CD14-positive monocyte (primary cell): ENCODE results near the gene CD8B2. TPM values are rescaled to one million over a fixed set of nuclear protein-coding genes. Genes with fewer than 3 reads are reported as not detected.
A peak's percentile ranks its signal among the peaks of the same experiment; 100 is the strongest.
"Not testable (repeated sequence)": the region's sequence is repeated elsewhere in the genome, so short reads cannot be mapped to it uniquely, and the experiment has no call there.

Source experiments
- DNase-seq, 3 donors: peaks; one replicate each; pipeline ENCODE4 v3.0.0-alpha.2; 2011 to 2022
- H2AFZ ChIP-seq: 2 replicates; pipeline ENCODE4 v1.6.0; 2012; ENCODE audit warnings: mild to moderate bottlenecking, low read depth, low read length, inconsistent platforms; ENCODE audit not compliant: insufficient read depth, poor library complexity, severe bottlenecking
- H3K27ac ChIP-seq, 2 donors: 1 replicate in 1 of 2; 2 replicates in 1 of 2; pipeline ENCODE4 v1.5.1; 2012 to 2013; ENCODE audit warnings: low read length in 2 of 2, control low read depth in 1 of 2, inconsistent platforms in 1 of 2, low read depth in 1 of 2, mild to moderate bottlenecking in 1 of 2
- H3K27me3 ChIP-seq, 2 donors: one replicate each; pipeline versions ENCODE4 v1.6.0 to v1.6.1; 2011 to 2013; ENCODE audit warnings: low read length in 2 of 2; ENCODE audit not compliant: control insufficient read depth in 2 of 2, insufficient read depth in 2 of 2
- H3K36me3 ChIP-seq, 2 donors: replicated peaks in 1 of 2; 1 replicate in 1 of 2; 2 replicates in 1 of 2; pipeline versions ENCODE4 v1.5.1 to v1.6.1; 2012 to 2013; ENCODE audit warnings: low read length in 2 of 2, control low read depth in 1 of 2, inconsistent platforms in 1 of 2, mild to moderate bottlenecking in 1 of 2; ENCODE audit not compliant: insufficient read depth in 2 of 2, control insufficient read depth in 1 of 2
- H3K4me1 ChIP-seq, 2 donors: 1 replicate in 1 of 2; 2 replicates in 1 of 2; pipeline versions ENCODE4 v1.5.1 to v1.6.1; 2012 to 2013; ENCODE audit warnings: low read length in 2 of 2, control low read depth in 1 of 2, inconsistent platforms in 1 of 2, mild to moderate bottlenecking in 1 of 2, moderate library complexity in 1 of 2; ENCODE audit not compliant: insufficient read depth in 2 of 2, control insufficient read depth in 1 of 2
- H3K4me2 ChIP-seq: replicated peaks from 2 replicates; pipeline ENCODE3; 2012; ENCODE audit warnings: low read length, moderate library complexity, mild to moderate bottlenecking; ENCODE audit not compliant: poor library complexity, severe bottlenecking; ENCODE audit errors: extremely low read depth
- H3K4me3 ChIP-seq, 3 experiments: fragments of 200-600 bp in 1 of 3; sonication (generic) in 1 of 3; replicated peaks in 1 of 3; 1 replicate in 2 of 3; 2 replicates in 1 of 3; pipeline ENCODE4 v1.5.1; 2011 to 2013; ENCODE audit warnings: low read length in 3 of 3, mild to moderate bottlenecking in 3 of 3, control low read depth in 2 of 3, low read depth in 2 of 3, inconsistent platforms in 1 of 3, moderate library complexity in 1 of 3
- H3K79me2 ChIP-seq: 2 replicates; pipeline ENCODE4 v1.6.0; 2012; ENCODE audit warnings: mild to moderate bottlenecking, control low read depth, inconsistent platforms, low read length, moderate library complexity; ENCODE audit not compliant: insufficient read depth
- H3K9ac ChIP-seq: 2 replicates; pipeline ENCODE4 v1.6.0; 2017; ENCODE audit warnings: low read length, mild to moderate bottlenecking; ENCODE audit not compliant: insufficient read depth, poor library complexity, severe bottlenecking
- H3K9me3 ChIP-seq, 2 donors: replicated peaks in 1 of 2; 1 replicate in 1 of 2; 2 replicates in 1 of 2; pipeline versions ENCODE4 v1.5.1 to v1.6.1; 2012 to 2013; ENCODE audit warnings: low read length in 2 of 2, control low read depth in 1 of 2; ENCODE audit not compliant: control insufficient read depth in 1 of 2, insufficient read depth in 1 of 2
- H4K20me1 ChIP-seq: 2 replicates; pipeline ENCODE4 v1.6.0; 2012; ENCODE audit warnings: mild to moderate bottlenecking, low read length, control low read depth, moderate library complexity; ENCODE audit not compliant: insufficient read depth
- H3K27ac Mint-ChIP-seq, 7 donors: one replicate each; pipeline ENCODE4 v1.8.0; 2020; ENCODE audit warnings: mild to moderate bottlenecking in 7 of 7, mixed read lengths in 7 of 7, moderate library complexity in 6 of 7, inconsistent platforms in 2 of 7
- H3K27me3 Mint-ChIP-seq, 3 donors: one replicate each; pipeline ENCODE4 v1.8.0; 2021 to 2022; ENCODE audit warnings: low read depth in 3 of 3, mild to moderate bottlenecking in 3 of 3, mixed read lengths in 3 of 3, moderate library complexity in 3 of 3, inconsistent platforms in 1 of 3
- H3K36me3 Mint-ChIP-seq, 2 donors: one replicate each; pipeline ENCODE4 v1.8.0; 2020; ENCODE audit warnings: mixed read lengths in 2 of 2, inconsistent platforms in 1 of 2, mild to moderate bottlenecking in 1 of 2
- H3K4me1 Mint-ChIP-seq: one replicate; pipeline ENCODE4 v1.8.0; 2020; ENCODE audit warnings: mild to moderate bottlenecking, mixed read lengths
- H3K4me3 Mint-ChIP-seq, 2 donors: one replicate each; pipeline ENCODE4 v1.8.0; 2020; ENCODE audit warnings: mild to moderate bottlenecking in 2 of 2, mixed read lengths in 2 of 2, moderate library complexity in 1 of 2
- H3K9me3 Mint-ChIP-seq, 7 donors: one replicate each; pipeline ENCODE4 v1.8.0; 2020 to 2022; ENCODE audit warnings: mixed read lengths in 7 of 7, mild to moderate bottlenecking in 6 of 7, moderate library complexity in 6 of 7, inconsistent platforms in 2 of 7
- WGBS: methylation state at CpG from one replicate; pipeline ENCODE4 v1.1.5; 2013; ENCODE audit warnings: missing lambda C conversion rate; ENCODE audit not compliant: insufficient coverage; 5-methylcytosine and 5-hydroxymethylcytosine counted together
- intact Hi-C, 2 donors: fragments of 100-400 bp; cut with micrococcal nuclease; formaldehyde crosslinking; loops; one replicate each; pipeline versions ENCODE4 v1.15.0 to v1.15.1; 2023
- polyA plus RNA-seq, 3 donors: library from polyadenylated mRNA; depleted of rRNA in 1 of 3; unstranded in 2 of 3; stranded (reverse) in 1 of 3; fragments of 300-500 nt in 2 of 3; fragments of >200 nt in 1 of 3; fragmentation: Illumina TruSeq in 2 of 3; gene quantifications; 1 replicate in 2 of 3; 2 replicates in 1 of 3; pipeline ENCODE4 v1.2.3, GENCODE V29; 2012 to 2021

CD8B2 gene
- polyA plus RNA-seq, 3 donors, result 0.04 TPM; not detected in 2

DNA sequence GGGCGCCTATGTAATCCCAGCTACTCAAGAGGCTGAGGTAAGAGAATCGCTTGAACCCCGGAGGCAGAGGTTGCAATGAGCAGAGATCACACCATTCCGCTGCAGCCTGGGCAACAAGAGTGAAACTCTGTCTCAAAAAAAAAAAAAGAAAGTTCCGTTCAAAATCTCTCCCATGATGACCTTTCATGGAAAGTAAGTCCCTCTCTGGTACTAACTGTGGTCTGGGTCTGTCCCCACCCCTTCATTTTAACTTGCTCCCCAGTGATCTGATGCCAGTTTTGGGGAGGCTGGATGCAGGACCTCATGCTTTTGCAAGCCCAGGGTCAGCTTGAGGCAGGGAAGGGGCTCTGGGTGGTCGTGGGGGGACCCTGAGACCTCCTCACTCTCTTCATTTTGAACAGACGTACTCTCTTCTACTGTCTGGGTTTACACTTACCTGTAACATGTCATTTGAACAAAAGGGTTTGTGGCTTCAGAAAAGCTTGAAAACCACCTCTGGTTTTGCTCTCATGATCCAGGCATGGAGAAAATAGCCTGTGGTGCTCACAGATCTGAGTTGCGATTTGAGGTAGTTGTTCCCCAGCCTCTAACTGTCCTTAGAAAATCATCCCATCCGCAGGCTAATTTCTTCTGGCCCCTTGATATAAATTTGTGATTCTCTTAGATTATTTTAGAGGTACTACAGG lies 19.0 kb downstream of the CD8B2 start:
- H3K27ac Mint-ChIP-seq, H3K9me3 Mint-ChIP-seq, DNase-seq, H3K27ac ChIP-seq, H3K79me2 ChIP-seq, H3K9me3 ChIP-seq, H3K27me3 Mint-ChIP-seq, H3K27me3 ChIP-seq, H3K36me3 ChIP-seq, H2AFZ ChIP-seq, H3K4me2 ChIP-seq, H4K20me1 ChIP-seq, intact Hi-C loops, H3K4me3 Mint-ChIP-seq, H3K4me3 ChIP-seq, H3K4me1 Mint-ChIP-seq, H3K9ac ChIP-seq, H3K36me3 Mint-ChIP-seq: not testable (repeated sequence)
- H3K4me1 ChIP-seq, result peaks cover 7 to 11% of the 10 kb centered on the region in 2 donors
- WGBS, result no CpG with 5 or more reads among the region's 9 CpGs

DNA sequence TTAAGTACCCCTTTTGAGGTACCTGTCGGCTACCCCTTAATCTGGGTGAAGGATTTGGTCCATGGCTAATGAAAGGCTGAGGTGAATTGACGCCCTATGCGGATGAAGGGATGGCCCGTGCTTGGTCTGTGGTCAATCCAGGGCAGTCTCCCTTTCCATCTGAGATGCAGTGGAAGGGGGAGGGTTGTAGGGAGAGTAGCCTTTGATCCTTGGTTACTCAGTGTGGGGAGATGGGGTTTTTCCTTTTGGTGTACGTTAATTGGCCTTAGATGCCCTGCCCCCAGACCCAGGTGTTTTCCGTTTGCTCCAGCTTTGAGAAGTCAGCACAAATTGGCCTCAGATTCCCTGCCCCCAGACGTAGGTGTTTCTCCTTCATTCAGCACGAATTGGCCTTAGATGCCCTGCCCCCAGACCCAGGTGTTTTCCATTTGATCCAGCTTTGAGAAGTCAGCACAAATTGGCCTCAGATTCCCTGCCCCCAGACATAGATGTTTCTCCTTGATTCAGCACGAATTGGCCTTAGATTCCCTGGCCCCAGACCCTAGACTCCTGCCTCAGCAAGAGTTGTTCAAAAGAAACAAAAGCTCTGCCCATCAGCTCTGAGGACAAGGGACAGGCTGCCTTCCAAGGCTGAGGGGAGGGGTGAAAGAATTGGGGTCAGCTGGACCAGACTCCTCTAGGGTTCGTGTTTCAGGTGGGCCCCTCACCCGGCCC lies 21.7 kb downstream of the CD8B2 start:
- H3K9ac ChIP-seq, H2AFZ ChIP-seq, DNase-seq, H3K4me2 ChIP-seq, intact Hi-C loops, H3K36me3 Mint-ChIP-seq, H3K79me2 ChIP-seq, H3K9me3 ChIP-seq, H3K9me3 Mint-ChIP-seq, H3K36me3 ChIP-seq, H3K4me3 Mint-ChIP-seq, H3K27ac ChIP-seq, H3K27me3 ChIP-seq, H3K27me3 Mint-ChIP-seq, H3K4me3 ChIP-seq, H4K20me1 ChIP-seq: not testable (repeated sequence)
- H3K4me1 ChIP-seq, result peaks cover 20 to 26% of the 10 kb centered on the region in 2 donors
- Mint-ChIP-seq H3K4me1 (peaks cover 22% of the 10 kb centered on the region), H3K27ac (peak overlapping the region in 1 of 7 donors; percentile 56)
- whole genome bisulfite sequencing, result 100% methylated on average over 3 of the region's 11 CpGs

DNA sequence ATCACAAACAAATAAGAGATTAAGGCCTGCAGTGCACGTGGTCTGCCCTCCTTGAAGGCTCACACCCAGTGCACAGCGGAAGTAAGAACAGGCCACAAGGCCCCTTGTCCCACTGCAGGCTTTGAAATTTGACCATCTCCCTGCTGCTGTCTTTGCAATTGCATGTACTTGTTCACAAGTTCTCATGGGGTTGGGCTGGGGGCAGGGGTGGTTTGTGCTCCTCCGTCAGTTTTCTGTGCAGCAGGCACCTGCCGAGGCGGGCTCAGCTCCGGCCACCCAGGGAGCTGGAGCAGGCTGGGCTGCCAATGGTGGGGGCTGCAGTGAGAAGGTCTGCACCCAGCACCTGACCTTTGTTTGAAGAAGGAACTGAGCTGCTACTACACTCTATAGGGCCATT lies 22.2 kb downstream of the CD8B2 start:
- H3K4me3 ChIP-seq, H2AFZ ChIP-seq, H3K9me3 ChIP-seq, H4K20me1 ChIP-seq, DNase-seq, intact Hi-C loops, H3K27me3 ChIP-seq, H3K4me2 ChIP-seq, H3K36me3 ChIP-seq, H3K9ac ChIP-seq, H3K9me3 Mint-ChIP-seq, H3K27ac ChIP-seq, H3K4me3 Mint-ChIP-seq, H3K36me3 Mint-ChIP-seq, H3K79me2 ChIP-seq, H3K27me3 Mint-ChIP-seq: not testable (repeated sequence)
- WGBS, result 100% methylated on average over 1 of the region's 6 CpGs
- Mint-ChIP-seq H3K27ac (peak overlapping the region in 1 of 7 donors; percentile 56), H3K4me1 (peaks cover 22% of the 10 kb centered on the region)
- H3K4me1 ChIP-seq, result peaks cover 20 to 26% of the 10 kb centered on the region in 2 donors

DNA sequence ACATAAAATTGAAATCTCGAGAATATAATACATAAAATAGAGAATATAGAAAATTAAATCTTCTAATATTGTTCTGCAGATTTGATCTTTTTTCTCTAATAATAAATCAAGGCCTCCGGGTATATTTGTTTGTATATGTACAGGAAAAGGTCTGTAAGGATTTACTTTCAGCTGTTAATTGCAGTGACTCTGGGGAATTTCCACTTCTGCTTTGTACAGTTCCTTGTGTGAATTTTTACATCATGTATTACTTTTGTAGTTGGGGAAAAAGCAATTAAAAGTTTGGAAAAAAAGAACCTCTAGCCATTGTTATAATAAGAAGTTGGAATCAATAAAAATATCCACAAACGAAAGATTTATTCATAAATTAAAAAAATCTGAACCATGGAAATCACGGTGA lies 23.6 kb downstream of the CD8B2 start:
- H3K4me3 ChIP-seq, H3K9ac ChIP-seq, H3K4me2 ChIP-seq, H4K20me1 ChIP-seq, H3K27me3 Mint-ChIP-seq, H3K79me2 ChIP-seq, intact Hi-C loops, H3K36me3 ChIP-seq, H3K9me3 ChIP-seq, H2AFZ ChIP-seq, H3K36me3 Mint-ChIP-seq, H3K27me3 ChIP-seq, H3K9me3 Mint-ChIP-seq: not testable (repeated sequence)
- Histone ChIP-seq H3K27ac (peak overlapping the region; percentile 66 to 91), H3K4me1 (peaks cover 29 to 37% of the 10 kb centered on the region in 2 donors)
- Mint-ChIP-seq H3K4me3 (peak overlapping the region in 1 of 2 donors; percentile 51), H3K4me1 (peaks cover 32% of the 10 kb centered on the region), H3K27ac (peak overlapping the region; percentile 89 to 96 (median 94))
- no CpG with 5 or more reads among the region's 4 CpGs for WGBS
- DNase-seq, result peak; percentile 27 to 75 (median 55)
